Measurements from ENCODE around the gene TACR2.

DNA sequence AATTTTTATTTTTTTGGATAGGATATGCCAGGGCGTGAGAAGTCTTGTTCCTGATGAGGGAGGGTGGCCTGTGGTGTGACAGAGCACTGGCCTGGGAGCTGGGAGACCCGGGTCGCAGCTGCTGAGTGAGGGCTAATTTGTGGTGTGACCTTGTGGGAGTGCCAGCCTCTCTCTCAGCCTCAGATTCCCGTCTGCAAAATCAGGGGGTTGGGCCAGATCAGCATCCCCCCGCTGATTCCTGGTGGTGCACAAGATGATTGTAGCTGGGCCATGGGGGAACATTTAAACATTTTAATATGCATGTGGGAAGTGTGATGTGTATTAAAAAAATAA is 49.4 kb upstream of the TACR2 start:
- TF ChIP-seq, protein P1, sequence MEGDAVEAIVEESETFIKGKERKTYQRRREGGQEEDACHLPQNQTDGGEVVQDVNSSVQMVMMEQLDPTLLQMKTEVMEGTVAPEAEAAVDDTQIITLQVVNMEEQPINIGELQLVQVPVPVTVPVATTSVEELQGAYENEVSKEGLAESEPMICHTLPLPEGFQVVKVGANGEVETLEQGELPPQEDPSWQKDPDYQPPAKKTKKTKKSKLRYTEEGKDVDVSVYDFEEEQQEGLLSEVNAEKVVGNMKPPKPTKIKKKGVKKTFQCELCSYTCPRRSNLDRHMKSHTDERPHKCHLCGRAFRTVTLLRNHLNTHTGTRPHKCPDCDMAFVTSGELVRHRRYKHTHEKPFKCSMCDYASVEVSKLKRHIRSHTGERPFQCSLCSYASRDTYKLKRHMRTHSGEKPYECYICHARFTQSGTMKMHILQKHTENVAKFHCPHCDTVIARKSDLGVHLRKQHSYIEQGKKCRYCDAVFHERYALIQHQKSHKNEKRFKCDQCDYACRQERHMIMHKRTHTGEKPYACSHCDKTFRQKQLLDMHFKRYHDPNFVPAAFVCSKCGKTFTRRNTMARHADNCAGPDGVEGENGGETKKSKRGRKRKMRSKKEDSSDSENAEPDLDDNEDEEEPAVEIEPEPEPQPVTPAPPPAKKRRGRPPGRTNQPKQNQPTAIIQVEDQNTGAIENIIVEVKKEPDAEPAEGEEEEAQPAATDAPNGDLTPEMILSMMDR (IDR thresholded peaks at IDR 0.05): no peak
- TF ChIP-seq POLR2A (IDR thresholded peaks at IDR 0.05) (no peak), POLR2AphosphoS5 (IDR thresholded peaks at IDR 0.05) (no peak)

Data from transverse colon (tissue), 4 donors.